ENCODE data around the gene OR51G1. TPM values are rescaled to one million over a fixed set of nuclear protein-coding genes. Genes with fewer than 3 reads are reported as not detected.
"Not testable (repeated sequence)": the region's sequence is repeated elsewhere in the genome, so short reads cannot be mapped to it uniquely, and the experiment has no call there.

Gene OR51G1, protein sequence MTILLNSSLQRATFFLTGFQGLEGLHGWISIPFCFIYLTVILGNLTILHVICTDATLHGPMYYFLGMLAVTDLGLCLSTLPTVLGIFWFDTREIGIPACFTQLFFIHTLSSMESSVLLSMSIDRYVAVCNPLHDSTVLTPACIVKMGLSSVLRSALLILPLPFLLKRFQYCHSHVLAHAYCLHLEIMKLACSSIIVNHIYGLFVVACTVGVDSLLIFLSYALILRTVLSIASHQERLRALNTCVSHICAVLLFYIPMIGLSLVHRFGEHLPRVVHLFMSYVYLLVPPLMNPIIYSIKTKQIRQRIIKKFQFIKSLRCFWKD
- polyA plus RNA-seq (2013) = not detected

GRCh38 chr11:4924239-4924638 lies at the start of gene OR51G1:
OR51G1 (minus strand) TSS chr11:4924339; CDS start chr11:4924339, 0 bp downstream.
- Histone ChIP-seq H3K9me3 (ENCODE audit: control extremely low read depth in 1 of 5, control insufficient read depth in 4 of 5, insufficient read depth in 2 of 5, low read depth in 1 of 5, low read length in 4 of 5) (no peaks in the 10 kb centered on the region), H3K36me3 (ENCODE audit: control insufficient read depth in 4 of 4, insufficient read depth in 4 of 4, low read length in 3 of 4) (no peaks in the 10 kb centered on the region), H3K27ac (ENCODE audit: insufficient read depth in 1 of 2, low read depth in 1 of 2, low read length in 2 of 2, poor library complexity in 1 of 2, severe bottlenecking in 2 of 2) (no peak within 1 kb of the TSS), H3K4me3 (ENCODE audit: control insufficient read depth in 1 of 7, extremely low read depth in 1 of 7, insufficient read depth in 4 of 7, low read depth in 2 of 7, low read length in 6 of 7) (no peak within 1 kb of the TSS), H3K27me3 (replicated peaks in 2 of 5; ENCODE audit: control insufficient read depth in 4 of 5, insufficient read depth in 5 of 5, low read length in 4 of 5) (peaks cover 0 to 2% (median 0%) of the 10 kb centered on the region in 5 experiments), H3K4me1 (ENCODE audit: control extremely low read depth in 1 of 4, control insufficient read depth in 4 of 4, insufficient read depth in 4 of 4, low read length in 3 of 4) (no peaks in the 10 kb centered on the region)
- ChIA-PET CTCF (no interaction called here), POLR2A (no interaction called here)
- WGBS (ENCODE audit: insufficient coverage) = 100% methylated on average over 1 of the region's 1 CpG
- no peak for DNase-seq

DNA sequence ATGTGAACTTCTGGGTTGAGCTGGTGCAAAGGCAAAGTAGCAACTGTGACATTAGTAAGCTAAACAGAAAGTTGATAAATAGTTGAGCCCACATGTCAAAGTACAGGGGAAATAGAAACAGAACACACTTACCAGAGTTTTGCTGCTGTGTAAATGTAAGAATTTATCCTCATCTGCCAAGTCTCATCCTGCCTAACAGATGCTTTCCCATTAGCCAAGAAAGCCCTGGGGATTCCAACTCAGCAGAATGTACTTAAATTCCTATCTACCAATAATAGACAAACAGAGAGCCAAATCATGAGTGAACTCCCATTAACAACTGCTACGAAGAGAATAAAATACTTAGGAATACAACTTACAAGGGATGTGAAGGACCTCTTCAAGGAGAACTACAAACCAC lies 38.7 kb upstream of the OR51G1 start:
- CTCF ChIA-PET = no interaction called here
- H3K27ac ChIP-seq (ENCODE audit: insufficient read depth in 1 of 2, low read depth in 1 of 2, low read length in 2 of 2, poor library complexity in 1 of 2, severe bottlenecking in 2 of 2) = no peak overlapping the region
- WGBS (ENCODE audit: insufficient coverage) = no CpG with 5 or more reads among the region's 1 CpG
- no peak overlapping the region for H3K4me3 ChIP-seq (ENCODE audit: control insufficient read depth in 1 of 7, extremely low read depth in 1 of 7, insufficient read depth in 4 of 7, low read depth in 2 of 7, low read length in 6 of 7)
- no peaks in the 10 kb centered on the region for H3K36me3 ChIP-seq (ENCODE audit: control insufficient read depth in 4 of 4, insufficient read depth in 4 of 4, low read length in 3 of 4)
- DNase-seq = no peak
- POLR2A ChIA-PET = no interaction called here
- H3K9me3 ChIP-seq (ENCODE audit: control extremely low read depth in 1 of 5, control insufficient read depth in 4 of 5, insufficient read depth in 2 of 5, low read depth in 1 of 5, low read length in 4 of 5) = no peaks in the 10 kb centered on the region
- H3K27me3 ChIP-seq (replicated peaks in 2 of 5; ENCODE audit: control insufficient read depth in 4 of 5, insufficient read depth in 5 of 5, low read length in 4 of 5) = no peaks in the 10 kb centered on the region
- no peaks in the 10 kb centered on the region for H3K4me1 ChIP-seq (ENCODE audit: control extremely low read depth in 1 of 4, control insufficient read depth in 4 of 4, insufficient read depth in 4 of 4, low read length in 3 of 4)

- H3K27me3 ChIP-seq (replicated peaks in 2 of 5; ENCODE audit: control insufficient read depth in 4 of 5, insufficient read depth in 5 of 5, low read length in 4 of 5) = no peaks in the 10 kb centered on the region
These were observed 36.7 kb upstream of the OR51G1 start for GRCh38 chr11:4960877-4961276.

GRCh38 chr11:4957396-4957795 lies 33.3 kb upstream of the OR51G1 start:
- no peak for DNase-seq
- Histone ChIP-seq H3K27me3 (replicated peaks in 2 of 5; ENCODE audit: control insufficient read depth in 4 of 5, insufficient read depth in 5 of 5, low read length in 4 of 5) (no peaks in the 10 kb centered on the region), H3K36me3 (ENCODE audit: control insufficient read depth in 4 of 4, insufficient read depth in 4 of 4, low read length in 3 of 4) (no peaks in the 10 kb centered on the region), H3K27ac (ENCODE audit: insufficient read depth in 1 of 2, low read depth in 1 of 2, low read length in 2 of 2, poor library complexity in 1 of 2, severe bottlenecking in 2 of 2) (no peak overlapping the region), H3K4me3 (ENCODE audit: control insufficient read depth in 1 of 7, extremely low read depth in 1 of 7, insufficient read depth in 4 of 7, low read depth in 2 of 7, low read length in 6 of 7) (no peak overlapping the region), H3K4me1 (ENCODE audit: control extremely low read depth in 1 of 4, control insufficient read depth in 4 of 4, insufficient read depth in 4 of 4, low read length in 3 of 4) (no peaks in the 10 kb centered on the region), H3K9me3 (ENCODE audit: control extremely low read depth in 1 of 5, control insufficient read depth in 4 of 5, insufficient read depth in 2 of 5, low read depth in 1 of 5, low read length in 4 of 5) (no peaks in the 10 kb centered on the region)
- ChIA-PET CTCF (no interaction called here), POLR2A (no interaction called here)
- 100% methylated on average over 2 of the region's 4 CpGs for WGBS (ENCODE audit: insufficient coverage)

More at GRCh38 chr11:4960877-4961276, 36.7 kb upstream of the OR51G1 start:
- no peak for DNase-seq
- no peak overlapping the region for H3K27ac ChIP-seq (ENCODE audit: insufficient read depth in 1 of 2, low read depth in 1 of 2, low read length in 2 of 2, poor library complexity in 1 of 2, severe bottlenecking in 2 of 2)
- H3K9me3 ChIP-seq (ENCODE audit: control extremely low read depth in 1 of 5, control insufficient read depth in 4 of 5, insufficient read depth in 2 of 5, low read depth in 1 of 5, low read length in 4 of 5) = no peaks in the 10 kb centered on the region
- CTCF ChIA-PET = no interaction called here
- POLR2A ChIA-PET = no interaction called here
- H3K4me1 ChIP-seq (ENCODE audit: control extremely low read depth in 1 of 4, control insufficient read depth in 4 of 4, insufficient read depth in 4 of 4, low read length in 3 of 4) = no peaks in the 10 kb centered on the region
- no peak overlapping the region for H3K4me3 ChIP-seq (ENCODE audit: control insufficient read depth in 1 of 7, extremely low read depth in 1 of 7, insufficient read depth in 4 of 7, low read depth in 2 of 7, low read length in 6 of 7)
- 92% methylated on average over 2 of the region's 3 CpGs for WGBS (ENCODE audit: insufficient coverage)
- H3K36me3 ChIP-seq (ENCODE audit: control insufficient read depth in 4 of 4, insufficient read depth in 4 of 4, low read length in 3 of 4) = no peaks in the 10 kb centered on the region

DNA sequence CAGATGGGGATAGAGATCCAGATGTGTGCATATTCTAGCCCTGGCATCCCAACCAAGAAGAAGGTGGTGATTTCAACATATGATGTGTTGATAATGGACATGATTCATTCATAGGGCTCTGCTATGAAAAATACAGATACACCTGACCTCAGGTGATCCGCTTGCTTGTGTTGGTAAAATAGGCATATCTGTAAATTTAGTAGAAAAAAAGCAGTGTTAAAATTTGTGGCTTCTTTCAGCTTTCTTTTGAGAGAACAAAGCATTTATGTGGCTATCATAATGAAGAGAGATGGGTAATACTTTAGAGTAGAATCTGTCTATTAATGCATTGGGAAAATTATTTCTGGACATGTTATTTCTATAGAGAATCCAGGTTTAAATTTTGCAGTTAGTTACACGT lies 31.5 kb upstream of the OR51G1 start, which contains the start of gene OR51A2:
OR51A2 (minus strand) TSS at position 101 of the 400 bp plus-strand sequence; CDS start at position 101, 0 bp downstream.
- H3K9me3 ChIP-seq (ENCODE audit: control extremely low read depth in 1 of 5, control insufficient read depth in 4 of 5, insufficient read depth in 2 of 5, low read depth in 1 of 5, low read length in 4 of 5); H3K4me3 ChIP-seq (ENCODE audit: control insufficient read depth in 1 of 7, extremely low read depth in 1 of 7, insufficient read depth in 4 of 7, low read depth in 2 of 7, low read length in 6 of 7); DNase-seq; CTCF ChIA-PET; H3K27me3 ChIP-seq (replicated peaks in 2 of 5; ENCODE audit: control insufficient read depth in 4 of 5, insufficient read depth in 5 of 5, low read length in 4 of 5); POLR2A ChIA-PET; H3K27ac ChIP-seq (ENCODE audit: insufficient read depth in 1 of 2, low read depth in 1 of 2, low read length in 2 of 2, poor library complexity in 1 of 2, severe bottlenecking in 2 of 2); H3K4me1 ChIP-seq (ENCODE audit: control extremely low read depth in 1 of 4, control insufficient read depth in 4 of 4, insufficient read depth in 4 of 4, low read length in 3 of 4); H3K36me3 ChIP-seq (ENCODE audit: control insufficient read depth in 4 of 4, insufficient read depth in 4 of 4, low read length in 3 of 4): not testable (repeated sequence)
- WGBS (ENCODE audit: insufficient coverage) = 70% methylated on average over 2 of the region's 2 CpGs

DNA sequence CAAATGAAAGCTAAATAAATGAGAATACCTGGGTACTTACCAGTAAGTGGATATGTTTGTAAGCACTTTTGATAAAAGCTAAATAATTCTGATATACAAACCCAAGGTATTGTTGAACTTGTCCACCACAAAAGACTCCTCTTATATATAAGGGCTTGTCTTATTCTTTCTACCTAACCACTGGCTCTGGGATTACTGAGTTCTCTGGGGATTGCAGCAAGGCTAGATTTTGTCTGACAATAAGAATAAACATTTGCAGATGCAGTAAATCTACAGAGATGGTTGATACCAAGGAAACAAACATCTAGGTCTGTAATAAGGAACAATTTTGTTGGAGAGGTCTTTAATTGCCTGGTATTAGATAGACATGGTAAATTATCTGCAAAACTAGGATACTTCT lies 23.4 kb upstream of the OR51G1 start, which contains the start of gene OR51A4:
OR51A4 (minus strand) TSS at position 101 of the 400 bp plus-strand sequence. CDS start 505 bp downstream, outside the sequence.
- no peaks in the 10 kb centered on the region for H3K36me3 ChIP-seq (ENCODE audit: control insufficient read depth in 4 of 4, insufficient read depth in 4 of 4, low read length in 3 of 4)
- POLR2A ChIA-PET = no interaction called here
- H3K27ac ChIP-seq (ENCODE audit: insufficient read depth in 1 of 2, low read depth in 1 of 2, low read length in 2 of 2, poor library complexity in 1 of 2, severe bottlenecking in 2 of 2) = no peak within 1 kb of the TSS
- H3K4me1 ChIP-seq (ENCODE audit: control extremely low read depth in 1 of 4, control insufficient read depth in 4 of 4, insufficient read depth in 4 of 4, low read length in 3 of 4) = no peaks in the 10 kb centered on the region
- H3K4me3 ChIP-seq (ENCODE audit: control insufficient read depth in 1 of 7, extremely low read depth in 1 of 7, insufficient read depth in 4 of 7, low read depth in 2 of 7, low read length in 6 of 7) = no peak within 1 kb of the TSS
- DNase-seq = no peak
- no peaks in the 10 kb centered on the region for H3K27me3 ChIP-seq (replicated peaks in 2 of 5; ENCODE audit: control insufficient read depth in 4 of 5, insufficient read depth in 5 of 5, low read length in 4 of 5)
- H3K9me3 ChIP-seq (ENCODE audit: control extremely low read depth in 1 of 5, control insufficient read depth in 4 of 5, insufficient read depth in 2 of 5, low read depth in 1 of 5, low read length in 4 of 5) = peaks cover 0 to 1% (median 0%) of the 10 kb centered on the region in 5 experiments
- CTCF ChIA-PET = no interaction called here

DNA sequence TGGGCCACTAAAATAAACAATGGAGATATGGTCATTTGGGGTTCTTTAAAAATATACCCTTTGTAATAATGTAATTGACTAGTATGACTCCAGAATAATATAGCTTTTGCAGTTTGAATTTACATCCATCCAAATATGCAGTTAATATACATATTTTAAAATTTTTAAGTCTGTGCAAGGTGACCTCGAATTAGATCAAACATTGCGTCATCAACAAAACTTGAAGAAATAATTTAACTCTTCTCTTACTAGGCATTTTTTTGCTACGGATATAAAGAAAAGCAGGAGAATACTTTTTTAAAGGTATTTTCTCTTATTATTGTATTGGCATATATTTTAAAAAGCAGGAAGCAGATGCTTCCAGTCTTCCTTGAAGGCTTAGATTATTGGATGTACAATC lies 12.6 kb upstream of the OR51G1 start:
- H3K27me3 ChIP-seq (replicated peaks in 2 of 5; ENCODE audit: control insufficient read depth in 4 of 5, insufficient read depth in 5 of 5, low read length in 4 of 5) = peaks cover 0 to 2% (median 0%) of the 10 kb centered on the region in 5 experiments
- H3K4me1 ChIP-seq (ENCODE audit: control extremely low read depth in 1 of 4, control insufficient read depth in 4 of 4, insufficient read depth in 4 of 4, low read length in 3 of 4) = no peaks in the 10 kb centered on the region
- CTCF ChIA-PET = no interaction called here
- H3K36me3 ChIP-seq (ENCODE audit: control insufficient read depth in 4 of 4, insufficient read depth in 4 of 4, low read length in 3 of 4) = no peaks in the 10 kb centered on the region
- no peak overlapping the region for H3K27ac ChIP-seq (ENCODE audit: insufficient read depth in 1 of 2, low read depth in 1 of 2, low read length in 2 of 2, poor library complexity in 1 of 2, severe bottlenecking in 2 of 2)
- H3K4me3 ChIP-seq (ENCODE audit: control insufficient read depth in 1 of 7, extremely low read depth in 1 of 7, insufficient read depth in 4 of 7, low read depth in 2 of 7, low read length in 6 of 7) = no peak overlapping the region
- no peak for DNase-seq
- WGBS (ENCODE audit: insufficient coverage) = no CpG with 5 or more reads among the region's 3 CpGs
- POLR2A ChIA-PET = no interaction called here
- H3K9me3 ChIP-seq (ENCODE audit: control extremely low read depth in 1 of 5, control insufficient read depth in 4 of 5, insufficient read depth in 2 of 5, low read depth in 1 of 5, low read length in 4 of 5) = no peaks in the 10 kb centered on the region
